Activated T-cell treated with anti-CD3 and anti-CD28 coated beads, Interleukin-2, amount 50 U/mL, for 4 hours (primary cell): ENCODE data around the gene ZMYM2. TPM values are rescaled to one million over a fixed set of nuclear protein-coding genes. Genes with fewer than 3 reads are reported as not detected.
A peak's percentile ranks its signal among the peaks of the same experiment; 100 is the strongest.

ENCODE experiments used
- ATAC-seq, 2 donors: fragments of 200-7000 bp; cut with Tn5 transposase; one replicate each; pipeline ENCODE4 v1.10.0; 2021
- DNase-seq: peaks from one replicate; pipeline ENCODE4 v3.0.0-alpha.2; 2020
- H3K27me3 Mint-ChIP-seq: one replicate; pipeline ENCODE4 v1.8.0; 2021; ENCODE audit warnings: low read depth, mixed read lengths
- H3K36me3 Mint-ChIP-seq: one replicate; pipeline ENCODE4 v1.8.0; 2022; ENCODE audit warnings: mixed read lengths; ENCODE audit not compliant: insufficient read depth
- H3K4me1 Mint-ChIP-seq: one replicate; pipeline ENCODE4 v1.8.0; 2021; ENCODE audit warnings: low read depth, mixed read lengths
- H3K4me3 Mint-ChIP-seq: one replicate; pipeline ENCODE4 v1.8.0; 2021; ENCODE audit warnings: mild to moderate bottlenecking, moderate library complexity, mixed read lengths
- H3K9me3 Mint-ChIP-seq: one replicate; pipeline ENCODE4 v1.8.0; 2021; ENCODE audit warnings: mixed read lengths
- total RNA-seq, 3 donors: library from RNA; stranded (reverse); gene quantifications; one replicate each; pipeline ENCODE4 v1.2.1, GENCODE V29; 2021

ZMYM2 gene
- total RNA-seq, 3 donors from 2014 or later: 26.6 to 38.4 (median 34.4) TPM

- Mint-ChIP-seq H3K4me3 (peak overlapping the region; percentile 86), H3K27me3 (peaks cover 11% of the 10 kb centered on the region), H3K4me1 (peaks cover 19% of the 10 kb centered on the region), H3K36me3 (no peaks in the 10 kb centered on the region), H3K9me3 (no peaks in the 10 kb centered on the region)
- no peak for ATAC-seq
- DNase-seq: no peak
These were observed 161.4 kb downstream of the ZMYM2 start for GRCh38 chr13:20119960-20120359.

GRCh38 chr13:20121159-20121525 lies 162.6 kb downstream of the ZMYM2 start:
- DNase-seq (no peak), ATAC-seq (peak in 1 of 2 donors; percentile 3)
- H3K9me3 Mint-ChIP-seq: no peaks in the 10 kb centered on the region
- H3K27me3 Mint-ChIP-seq: peaks cover 19% of the 10 kb centered on the region
- H3K4me3 Mint-ChIP-seq: peak overlapping the region; percentile 66
- H3K36me3 Mint-ChIP-seq: no peaks in the 10 kb centered on the region
- H3K4me1 Mint-ChIP-seq: peaks cover 22% of the 10 kb centered on the region

GRCh38 chr13:20124303-20124702 lies 165.8 kb downstream of the ZMYM2 start:
- DNase-seq (no peak), ATAC-seq (no peak)
- Mint-ChIP-seq H3K4me1 (peaks cover 23% of the 10 kb centered on the region), H3K36me3 (no peaks in the 10 kb centered on the region), H3K9me3 (no peaks in the 10 kb centered on the region), H3K4me3 (no peak overlapping the region), H3K27me3 (peaks cover 21% of the 10 kb centered on the region)

- ATAC-seq (no peak), DNase-seq (no peak)
- no peaks in the 10 kb centered on the region for H3K36me3 Mint-ChIP-seq
- peaks cover 21% of the 10 kb centered on the region for H3K27me3 Mint-ChIP-seq
- no peaks in the 10 kb centered on the region for H3K9me3 Mint-ChIP-seq
- no peak overlapping the region for H3K4me3 Mint-ChIP-seq
- H3K4me1 Mint-ChIP-seq: peaks cover 15% of the 10 kb centered on the region
These were observed 166.7 kb downstream of the ZMYM2 start for GRCh38 chr13:20125129-20125782.

GRCh38 chr13:20125783-20126165 lies 167.2 kb downstream of the ZMYM2 start:
- peaks cover 21% of the 10 kb centered on the region for H3K27me3 Mint-ChIP-seq
- DNase-seq: no peak

GRCh38 chr13:20126541-20127261 lies 168.2 kb downstream of the ZMYM2 start:
- peaks cover 7% of the 10 kb centered on the region for H3K4me1 Mint-ChIP-seq
- DNase-seq (no peak), ATAC-seq (no peak)
- H3K27me3 Mint-ChIP-seq: peaks cover 21% of the 10 kb centered on the region
- no peaks in the 10 kb centered on the region for H3K9me3 Mint-ChIP-seq
- no peaks in the 10 kb centered on the region for H3K36me3 Mint-ChIP-seq
- no peak overlapping the region for H3K4me3 Mint-ChIP-seq

More at GRCh38 chr13:20125783-20126165, 167.2 kb downstream of the ZMYM2 start:
- H3K4me3 Mint-ChIP-seq: no peak overlapping the region
- H3K4me1 Mint-ChIP-seq: peaks cover 12% of the 10 kb centered on the region
- H3K9me3 Mint-ChIP-seq: no peaks in the 10 kb centered on the region
- ATAC-seq: no peak
- H3K36me3 Mint-ChIP-seq: no peaks in the 10 kb centered on the region

GRCh38 chr13:20127262-20127561 lies 168.7 kb downstream of the ZMYM2 start:
- Mint-ChIP-seq H3K4me3 (peak overlapping the region; percentile 67), H3K4me1 (peaks cover 7% of the 10 kb centered on the region), H3K9me3 (no peaks in the 10 kb centered on the region), H3K27me3 (peaks cover 23% of the 10 kb centered on the region), H3K36me3 (no peaks in the 10 kb centered on the region)
- DNase-seq (no peak), ATAC-seq (peak in 1 of 2 donors; percentile 32)

GRCh38 chr13:20127562-20128458 lies 169.3 kb downstream of the ZMYM2 start:
- H3K4me3 Mint-ChIP-seq: peak overlapping the region; percentile 67
- ATAC-seq: peak; percentile 71 to 74
- H3K9me3 Mint-ChIP-seq: no peaks in the 10 kb centered on the region
- no peaks in the 10 kb centered on the region for H3K36me3 Mint-ChIP-seq
- peak; percentile 14 for DNase-seq
- peaks cover 26% of the 10 kb centered on the region for H3K27me3 Mint-ChIP-seq
- peaks cover 7% of the 10 kb centered on the region for H3K4me1 Mint-ChIP-seq

GRCh38 chr13:20128459-20128931 lies 170.0 kb downstream of the ZMYM2 start:
- Mint-ChIP-seq H3K9me3 (no peaks in the 10 kb centered on the region), H3K36me3 (no peaks in the 10 kb centered on the region), H3K27me3 (peaks cover 31% of the 10 kb centered on the region), H3K4me3 (peak overlapping the region; percentile 56), H3K4me1 (peaks cover 7% of the 10 kb centered on the region)
- peak; percentile 18 to 21 for ATAC-seq
- no peak for DNase-seq

GRCh38 chr13:20129076-20129475 lies 170.5 kb downstream of the ZMYM2 start:
- Mint-ChIP-seq H3K4me3 (no peak overlapping the region), H3K27me3 (peaks cover 30% of the 10 kb centered on the region)
- ATAC-seq: no peak

GRCh38 chr13:20130012-20130411 lies 171.5 kb downstream of the ZMYM2 start:
- Mint-ChIP-seq H3K4me3 (no peak overlapping the region), H3K36me3 (no peaks in the 10 kb centered on the region), H3K4me1 (peaks cover 7% of the 10 kb centered on the region), H3K27me3 (peaks cover 28% of the 10 kb centered on the region), H3K9me3 (no peaks in the 10 kb centered on the region)
- no peak for ATAC-seq
- no peak for DNase-seq

More at GRCh38 chr13:20129076-20129475, 170.5 kb downstream of the ZMYM2 start:
- Mint-ChIP-seq H3K4me1 (peaks cover 7% of the 10 kb centered on the region), H3K36me3 (no peaks in the 10 kb centered on the region), H3K9me3 (no peaks in the 10 kb centered on the region)
- DNase-seq: no peak

GRCh38 chr13:20130652-20131051 lies 172.1 kb downstream of the ZMYM2 start:
- H3K36me3 Mint-ChIP-seq: no peaks in the 10 kb centered on the region
- peaks cover 5% of the 10 kb centered on the region for H3K4me1 Mint-ChIP-seq
- H3K27me3 Mint-ChIP-seq: peaks cover 27% of the 10 kb centered on the region
- ATAC-seq (no peak), DNase-seq (no peak)
- H3K4me3 Mint-ChIP-seq: no peak overlapping the region
- H3K9me3 Mint-ChIP-seq: no peaks in the 10 kb centered on the region

GRCh38 chr13:20131057-20131832 lies 172.7 kb downstream of the ZMYM2 start:
- H3K4me3 Mint-ChIP-seq: no peak overlapping the region
- no peaks in the 10 kb centered on the region for H3K36me3 Mint-ChIP-seq
- H3K9me3 Mint-ChIP-seq: no peaks in the 10 kb centered on the region
- ATAC-seq (no peak), DNase-seq (no peak)
- peaks cover 24% of the 10 kb centered on the region for H3K27me3 Mint-ChIP-seq
- peaks cover 5% of the 10 kb centered on the region for H3K4me1 Mint-ChIP-seq
